GM12878 (cell line): ENCODE data around the gene ENOX1. TPM values are rescaled to one million over a fixed set of nuclear protein-coding genes. Genes with fewer than 3 reads are reported as not detected.

Experiments
- GABPA ChIP-seq: IDR thresholded peaks from 2 replicates; pipeline ENCODE4 v1.6.1; 2014; ENCODE audit warnings: antibody characterized with exemption, low read depth, mild to moderate bottlenecking, inconsistent platforms
- IRF4 ChIP-seq: IDR thresholded peaks from 2 replicates; pipeline ENCODE4 v1.6.1; 2011; ENCODE audit warnings: low read depth, low read length
- JUNB ChIP-seq: IDR thresholded peaks from 2 replicates; pipeline ENCODE4 v1.6.1; 2016; ENCODE audit warnings: antibody characterized with exemption, mild to moderate bottlenecking
- NR2C1 ChIP-seq: fragments of 450-650 bp; IDR thresholded peaks from 2 replicates; pipeline ENCODE4 v1.6.1; 2017; ENCODE audit warnings: antibody characterized with exemption, mild to moderate bottlenecking, moderate library complexity
- PAX5 ChIP-seq: IDR thresholded peaks from 2 replicates; pipeline ENCODE4 v1.6.1; 2011; ENCODE audit warnings: low read depth, low read length, borderline replicate concordance
- PAX8 ChIP-seq: fragments of 450-650 bp; IDR thresholded peaks from 2 replicates; pipeline ENCODE4 v1.6.1; 2017; ENCODE audit warnings: mild to moderate bottlenecking, moderate library complexity
- SP1 ChIP-seq: IDR thresholded peaks from one replicate; pipeline ENCODE4 v1.6.1; 2011; ENCODE audit warnings: low read depth, low read length
- STAT1 ChIP-seq: fragments of 450-650 bp; conservative IDR thresholded peaks from 2 replicates; pipeline ENCODE4 v1.6.1; 2014; ENCODE audit warnings: antibody characterized with exemption, mild to moderate bottlenecking
- TCF12 ChIP-seq: IDR thresholded peaks from 2 replicates; pipeline ENCODE4 v1.6.1; 2011; ENCODE audit warnings: low read depth, mild to moderate bottlenecking, low read length
- polyA plus RNA-seq, 11 experiments: library from polyadenylated mRNA; depleted of rRNA in 4 of 11; unstranded in 6 of 11; stranded (reverse) in 5 of 11; fragments of >200 nt; fragmentation: Nextera tagmentation in 4 of 11; fragmentation: Illumina TruSeq in 1 of 11; extraction: Ambion mirVana in 4 of 11; extraction: Trizol in 1 of 11; gene quantifications; 1 replicate in 1 of 11; 2 replicates in 10 of 11; pipeline versions ENCODE4 v1.2.1 to v1.2.3, GENCODE V29; 2011 to 2016; ENCODE audit warnings: inconsistent platforms in 2 of 11, missing spikeins in 2 of 11, low read depth in 1 of 11
- total RNA-seq, 4 experiments: library from RNA; depleted of rRNA in 3 of 4; stranded (reverse); fragments of >200 nt in 3 of 4; fragmentation: Illumina TruSeq in 1 of 4; extraction: Trizol in 1 of 4; gene quantifications; 2 replicates each; pipeline versions ENCODE4 v1.2.1 to v1.2.3, GENCODE V29; 2013 to 2021
- TF ChIP-seq, protein P1 (sequence below): fragments of 450-650 bp; IDR thresholded peaks from 2 replicates; pipeline ENCODE4 v1.6.1; 2017; ENCODE audit warnings: mild to moderate bottlenecking, moderate library complexity
- TF ChIP-seq, protein P2 (sequence below): fragments of 450-650 bp; IDR thresholded peaks from 2 replicates; pipeline ENCODE4 v1.6.1; 2014; ENCODE audit warnings: mild to moderate bottlenecking
- TF ChIP-seq, protein P3 (sequence below): fragments of 450-650 bp; IDR thresholded peaks from 2 replicates; pipeline ENCODE4 v1.6.1; 2017; ENCODE audit warnings: mild to moderate bottlenecking, moderate library complexity

ENOX1 gene
- total and polyA plus RNA-seq, 10 of the 15 experiments (the other 5 are each of a cell fraction or from before 2014, with no cell fraction given): 0.11 to 0.26 (median 0.15) TPM

DNA sequence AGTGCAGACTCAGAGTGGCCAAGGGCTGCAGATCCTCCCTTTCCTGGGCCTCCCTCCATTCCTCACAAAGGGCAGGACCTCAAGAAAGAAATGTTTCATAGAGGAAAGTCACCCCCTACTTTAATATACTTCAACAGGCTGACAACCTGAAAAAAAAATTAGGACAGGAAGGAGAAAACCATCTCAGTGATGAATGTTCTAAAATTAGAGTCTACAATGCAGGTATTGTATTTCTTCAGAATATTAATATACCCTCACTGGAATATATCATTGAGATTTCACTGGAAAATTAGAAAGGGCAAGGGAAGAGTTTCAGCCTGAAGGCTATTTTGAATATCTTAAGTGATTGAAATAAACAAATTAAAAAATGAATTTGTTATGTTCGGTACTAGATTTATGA, 586.5 kb downstream of the ENOX1 start (continued):
- TF ChIP-seq, protein P1, sequence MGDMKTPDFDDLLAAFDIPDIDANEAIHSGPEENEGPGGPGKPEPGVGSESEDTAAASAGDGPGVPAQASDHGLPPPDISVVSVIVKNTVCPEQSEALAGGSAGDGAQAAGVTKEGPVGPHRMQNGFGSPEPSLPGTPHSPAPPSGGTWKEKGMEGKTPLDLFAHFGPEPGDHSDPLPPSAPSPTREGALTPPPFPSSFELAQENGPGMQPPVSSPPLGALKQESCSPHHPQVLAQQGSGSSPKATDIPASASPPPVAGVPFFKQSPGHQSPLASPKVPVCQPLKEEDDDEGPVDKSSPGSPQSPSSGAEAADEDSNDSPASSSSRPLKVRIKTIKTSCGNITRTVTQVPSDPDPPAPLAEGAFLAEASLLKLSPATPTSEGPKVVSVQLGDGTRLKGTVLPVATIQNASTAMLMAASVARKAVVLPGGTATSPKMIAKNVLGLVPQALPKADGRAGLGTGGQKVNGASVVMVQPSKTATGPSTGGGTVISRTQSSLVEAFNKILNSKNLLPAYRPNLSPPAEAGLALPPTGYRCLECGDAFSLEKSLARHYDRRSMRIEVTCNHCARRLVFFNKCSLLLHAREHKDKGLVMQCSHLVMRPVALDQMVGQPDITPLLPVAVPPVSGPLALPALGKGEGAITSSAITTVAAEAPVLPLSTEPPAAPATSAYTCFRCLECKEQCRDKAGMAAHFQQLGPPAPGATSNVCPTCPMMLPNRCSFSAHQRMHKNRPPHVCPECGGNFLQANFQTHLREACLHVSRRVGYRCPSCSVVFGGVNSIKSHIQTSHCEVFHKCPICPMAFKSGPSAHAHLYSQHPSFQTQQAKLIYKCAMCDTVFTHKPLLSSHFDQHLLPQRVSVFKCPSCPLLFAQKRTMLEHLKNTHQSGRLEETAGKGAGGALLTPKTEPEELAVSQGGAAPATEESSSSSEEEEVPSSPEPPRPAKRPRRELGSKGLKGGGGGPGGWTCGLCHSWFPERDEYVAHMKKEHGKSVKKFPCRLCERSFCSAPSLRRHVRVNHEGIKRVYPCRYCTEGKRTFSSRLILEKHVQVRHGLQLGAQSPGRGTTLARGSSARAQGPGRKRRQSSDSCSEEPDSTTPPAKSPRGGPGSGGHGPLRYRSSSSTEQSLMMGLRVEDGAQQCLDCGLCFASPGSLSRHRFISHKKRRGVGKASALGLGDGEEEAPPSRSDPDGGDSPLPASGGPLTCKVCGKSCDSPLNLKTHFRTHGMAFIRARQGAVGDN: no peak
- TF ChIP-seq NR2C1: no peak
- no peak for TF ChIP-seq TCF12
- no peak for TF ChIP-seq SP1
- TF ChIP-seq PAX8: no peak
- TF ChIP-seq STAT1: no peak
- TF ChIP-seq GABPA: no peak
- TF ChIP-seq, protein P2, sequence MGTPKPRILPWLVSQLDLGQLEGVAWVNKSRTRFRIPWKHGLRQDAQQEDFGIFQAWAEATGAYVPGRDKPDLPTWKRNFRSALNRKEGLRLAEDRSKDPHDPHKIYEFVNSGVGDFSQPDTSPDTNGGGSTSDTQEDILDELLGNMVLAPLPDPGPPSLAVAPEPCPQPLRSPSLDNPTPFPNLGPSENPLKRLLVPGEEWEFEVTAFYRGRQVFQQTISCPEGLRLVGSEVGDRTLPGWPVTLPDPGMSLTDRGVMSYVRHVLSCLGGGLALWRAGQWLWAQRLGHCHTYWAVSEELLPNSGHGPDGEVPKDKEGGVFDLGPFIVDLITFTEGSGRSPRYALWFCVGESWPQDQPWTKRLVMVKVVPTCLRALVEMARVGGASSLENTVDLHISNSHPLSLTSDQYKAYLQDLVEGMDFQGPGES: no peak
- no peak for TF ChIP-seq PAX5
- no peak for TF ChIP-seq JUNB
- TF ChIP-seq IRF4: no peak
- TF ChIP-seq, protein P3, sequence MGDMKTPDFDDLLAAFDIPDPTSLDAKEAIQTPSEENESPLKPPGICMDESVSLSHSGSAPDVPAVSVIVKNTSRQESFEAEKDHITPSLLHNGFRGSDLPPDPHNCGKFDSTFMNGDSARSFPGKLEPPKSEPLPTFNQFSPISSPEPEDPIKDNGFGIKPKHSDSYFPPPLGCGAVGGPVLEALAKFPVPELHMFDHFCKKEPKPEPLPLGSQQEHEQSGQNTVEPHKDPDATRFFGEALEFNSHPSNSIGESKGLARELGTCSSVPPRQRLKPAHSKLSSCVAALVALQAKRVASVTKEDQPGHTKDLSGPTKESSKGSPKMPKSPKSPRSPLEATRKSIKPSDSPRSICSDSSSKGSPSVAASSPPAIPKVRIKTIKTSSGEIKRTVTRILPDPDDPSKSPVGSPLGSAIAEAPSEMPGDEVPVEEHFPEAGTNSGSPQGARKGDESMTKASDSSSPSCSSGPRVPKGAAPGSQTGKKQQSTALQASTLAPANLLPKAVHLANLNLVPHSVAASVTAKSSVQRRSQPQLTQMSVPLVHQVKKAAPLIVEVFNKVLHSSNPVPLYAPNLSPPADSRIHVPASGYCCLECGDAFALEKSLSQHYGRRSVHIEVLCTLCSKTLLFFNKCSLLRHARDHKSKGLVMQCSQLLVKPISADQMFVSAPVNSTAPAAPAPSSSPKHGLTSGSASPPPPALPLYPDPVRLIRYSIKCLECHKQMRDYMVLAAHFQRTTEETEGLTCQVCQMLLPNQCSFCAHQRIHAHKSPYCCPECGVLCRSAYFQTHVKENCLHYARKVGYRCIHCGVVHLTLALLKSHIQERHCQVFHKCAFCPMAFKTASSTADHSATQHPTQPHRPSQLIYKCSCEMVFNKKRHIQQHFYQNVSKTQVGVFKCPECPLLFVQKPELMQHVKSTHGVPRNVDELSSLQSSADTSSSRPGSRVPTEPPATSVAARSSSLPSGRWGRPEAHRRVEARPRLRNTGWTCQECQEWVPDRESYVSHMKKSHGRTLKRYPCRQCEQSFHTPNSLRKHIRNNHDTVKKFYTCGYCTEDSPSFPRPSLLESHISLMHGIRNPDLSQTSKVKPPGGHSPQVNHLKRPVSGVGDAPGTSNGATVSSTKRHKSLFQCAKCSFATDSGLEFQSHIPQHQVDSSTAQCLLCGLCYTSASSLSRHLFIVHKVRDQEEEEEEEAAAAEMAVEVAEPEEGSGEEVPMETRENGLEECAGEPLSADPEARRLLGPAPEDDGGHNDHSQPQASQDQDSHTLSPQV: no peak
